NB4 (cell line): ENCODE results near the gene MAGI2.
A peak's percentile ranks its signal among the peaks of the same experiment; 100 is the strongest.

Experiments
- DNase-seq: peaks from one replicate; pipeline ENCODE4 v3.0.0; 2010; ENCODE audit warnings: low read depth
- H3K4me3 ChIP-seq: one replicate; pipeline ENCODE4 v1.5.1; 2011; ENCODE audit warnings: mild to moderate bottlenecking, low read depth, low read length, moderate library complexity
- MYC ChIP-seq: IDR thresholded peaks from 2 replicates; pipeline ENCODE4 v1.6.1; 2011; ENCODE audit warnings: low read depth, low read length
- POLR2A ChIP-seq: IDR thresholded peaks from 2 replicates; pipeline ENCODE4 v1.6.1; 2011; ENCODE audit warnings: mild to moderate bottlenecking; ENCODE audit not compliant: insufficient read length; ENCODE audit errors: extremely low read depth
- TF ChIP-seq, protein P1 (sequence below): IDR thresholded peaks from 2 replicates; pipeline ENCODE4 v1.6.1; 2011; ENCODE audit warnings: low read depth, low read length
- TF ChIP-seq, protein P2 (sequence below): IDR thresholded peaks from one replicate; pipeline ENCODE4 v1.5.1; 2012; ENCODE audit warnings: low read depth, low read length

Gene MAGI2

DNA sequence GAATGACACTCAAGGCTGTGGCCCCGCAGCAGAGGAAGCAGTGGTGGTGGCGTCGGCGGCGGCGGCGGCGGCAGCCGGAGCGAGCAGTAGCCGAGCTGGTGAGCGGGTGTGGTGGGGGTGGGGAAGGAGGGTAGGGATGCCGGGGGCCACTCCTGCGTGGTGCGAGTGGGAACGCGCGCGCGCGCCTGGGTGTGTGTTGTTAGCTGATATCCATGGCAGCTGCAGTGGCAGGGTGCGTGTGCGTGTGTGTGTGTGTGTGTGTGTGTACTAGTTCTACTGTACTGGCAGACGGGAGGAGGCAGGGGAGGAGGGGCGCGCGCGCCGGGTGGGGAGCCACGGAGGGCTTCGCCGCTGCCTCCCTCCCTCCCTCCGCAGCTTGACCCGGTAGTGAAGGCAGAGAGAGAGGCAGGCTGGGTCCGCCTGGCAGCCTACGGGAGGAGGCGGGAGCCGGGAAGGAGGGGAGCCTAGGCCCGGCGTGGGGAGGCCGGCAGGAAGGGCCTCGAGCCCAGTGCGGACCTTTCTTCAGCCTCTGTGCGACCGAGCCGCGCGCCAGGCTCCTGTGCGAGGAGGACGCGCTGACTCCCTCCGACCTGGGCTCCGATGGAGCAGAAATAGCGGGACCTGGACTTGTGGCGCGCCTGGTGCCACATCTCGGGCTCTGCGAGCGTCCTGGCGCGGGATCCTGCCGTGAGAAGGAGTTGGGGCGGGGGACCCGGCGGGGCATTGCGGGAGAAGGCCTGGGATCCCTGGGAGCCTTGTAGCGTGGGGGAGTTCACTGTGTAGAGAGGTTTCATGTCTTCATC lies at the start of gene MAGI2:
Gene MAGI2 (minus strand): TSS at position 110 of the 803 bp plus-strand sequence. CDS start 347 bp downstream, outside the sequence.
- no peak for DNase-seq
- TF ChIP-seq, protein P1, sequence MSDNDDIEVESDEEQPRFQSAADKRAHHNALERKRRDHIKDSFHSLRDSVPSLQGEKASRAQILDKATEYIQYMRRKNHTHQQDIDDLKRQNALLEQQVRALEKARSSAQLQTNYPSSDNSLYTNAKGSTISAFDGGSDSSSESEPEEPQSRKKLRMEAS = no peak
- TF ChIP-seq, protein P2, sequence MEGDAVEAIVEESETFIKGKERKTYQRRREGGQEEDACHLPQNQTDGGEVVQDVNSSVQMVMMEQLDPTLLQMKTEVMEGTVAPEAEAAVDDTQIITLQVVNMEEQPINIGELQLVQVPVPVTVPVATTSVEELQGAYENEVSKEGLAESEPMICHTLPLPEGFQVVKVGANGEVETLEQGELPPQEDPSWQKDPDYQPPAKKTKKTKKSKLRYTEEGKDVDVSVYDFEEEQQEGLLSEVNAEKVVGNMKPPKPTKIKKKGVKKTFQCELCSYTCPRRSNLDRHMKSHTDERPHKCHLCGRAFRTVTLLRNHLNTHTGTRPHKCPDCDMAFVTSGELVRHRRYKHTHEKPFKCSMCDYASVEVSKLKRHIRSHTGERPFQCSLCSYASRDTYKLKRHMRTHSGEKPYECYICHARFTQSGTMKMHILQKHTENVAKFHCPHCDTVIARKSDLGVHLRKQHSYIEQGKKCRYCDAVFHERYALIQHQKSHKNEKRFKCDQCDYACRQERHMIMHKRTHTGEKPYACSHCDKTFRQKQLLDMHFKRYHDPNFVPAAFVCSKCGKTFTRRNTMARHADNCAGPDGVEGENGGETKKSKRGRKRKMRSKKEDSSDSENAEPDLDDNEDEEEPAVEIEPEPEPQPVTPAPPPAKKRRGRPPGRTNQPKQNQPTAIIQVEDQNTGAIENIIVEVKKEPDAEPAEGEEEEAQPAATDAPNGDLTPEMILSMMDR = no peak
- TF ChIP-seq MYC = no peak
- TF ChIP-seq POLR2A = no peak
- no peak within 1 kb of the TSS for H3K4me3 ChIP-seq

DNA sequence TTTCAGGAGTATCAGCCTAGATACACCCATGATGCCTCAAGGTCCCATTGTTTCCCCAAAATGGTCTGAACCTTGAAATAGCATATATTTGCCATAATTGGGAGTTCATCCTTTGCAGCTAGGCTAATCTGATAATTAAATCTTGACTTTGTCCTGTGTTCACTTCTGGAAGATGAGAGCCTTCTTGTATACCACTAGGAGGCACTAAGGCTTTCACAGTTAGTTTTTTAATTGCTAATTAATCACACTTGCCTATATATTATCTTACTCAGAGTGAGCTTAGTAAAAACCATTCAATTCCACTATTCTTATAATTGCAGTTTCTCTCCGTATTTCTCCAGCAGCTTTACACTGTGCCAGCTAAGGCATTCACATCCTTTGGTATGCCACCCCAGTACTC lies 48.7 kb upstream of the MAGI2 start:
- no peak for DNase-seq
- no peak overlapping the region for H3K4me3 ChIP-seq
- TF ChIP-seq POLR2A (no peak), MYC (no peak)
- TF ChIP-seq, protein P2 = peak; percentile 4
- TF ChIP-seq, protein P1 = no peak

DNA sequence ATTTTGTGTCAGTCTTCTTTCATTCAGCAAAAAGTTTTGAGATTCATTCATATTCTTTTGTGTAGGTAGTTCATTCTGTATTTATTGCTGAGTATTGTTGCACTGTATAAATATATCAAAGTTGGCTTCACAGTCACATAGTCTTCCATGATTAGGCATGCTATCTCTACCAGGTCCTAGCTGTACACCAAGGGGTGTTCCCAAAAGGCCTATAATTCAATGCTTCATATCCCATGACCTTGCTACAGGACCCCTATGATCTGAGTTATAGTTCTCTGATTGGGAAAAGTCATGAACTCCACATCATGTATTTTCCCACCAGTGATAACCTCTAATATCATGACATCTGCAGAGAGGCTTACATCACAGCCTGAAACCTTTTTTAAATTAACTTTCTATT lies 47.3 kb upstream of the MAGI2 start:
- H3K4me3 ChIP-seq = no peak overlapping the region
- DNase-seq = no peak
- TF ChIP-seq, protein P2 = no peak
- TF ChIP-seq MYC (no peak), POLR2A (no peak)
- TF ChIP-seq, protein P1 = no peak

DNA sequence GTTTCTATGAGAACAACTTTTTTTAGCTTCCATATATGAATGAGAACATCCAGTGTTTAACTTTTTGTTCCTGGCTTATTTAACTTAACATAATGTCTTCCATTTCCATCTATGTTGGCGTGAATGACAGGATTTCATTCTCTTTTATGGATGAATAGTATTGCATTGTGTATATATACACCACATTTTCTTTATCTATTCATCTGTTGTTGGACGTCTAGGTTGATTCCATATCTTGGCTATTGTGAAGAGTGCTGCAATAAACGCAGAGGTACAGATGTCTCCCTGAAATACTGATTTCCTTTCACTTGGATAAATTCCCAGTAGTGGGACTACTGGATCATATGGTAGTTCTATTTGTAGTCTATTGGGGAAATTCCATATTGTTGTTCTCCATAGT lies 44.3 kb upstream of the MAGI2 start:
- H3K4me3 ChIP-seq = no peak overlapping the region
- TF ChIP-seq POLR2A (no peak), MYC (no peak)
- TF ChIP-seq, protein P1 = no peak
- TF ChIP-seq, protein P2 = no peak
- DNase-seq = no peak

DNA sequence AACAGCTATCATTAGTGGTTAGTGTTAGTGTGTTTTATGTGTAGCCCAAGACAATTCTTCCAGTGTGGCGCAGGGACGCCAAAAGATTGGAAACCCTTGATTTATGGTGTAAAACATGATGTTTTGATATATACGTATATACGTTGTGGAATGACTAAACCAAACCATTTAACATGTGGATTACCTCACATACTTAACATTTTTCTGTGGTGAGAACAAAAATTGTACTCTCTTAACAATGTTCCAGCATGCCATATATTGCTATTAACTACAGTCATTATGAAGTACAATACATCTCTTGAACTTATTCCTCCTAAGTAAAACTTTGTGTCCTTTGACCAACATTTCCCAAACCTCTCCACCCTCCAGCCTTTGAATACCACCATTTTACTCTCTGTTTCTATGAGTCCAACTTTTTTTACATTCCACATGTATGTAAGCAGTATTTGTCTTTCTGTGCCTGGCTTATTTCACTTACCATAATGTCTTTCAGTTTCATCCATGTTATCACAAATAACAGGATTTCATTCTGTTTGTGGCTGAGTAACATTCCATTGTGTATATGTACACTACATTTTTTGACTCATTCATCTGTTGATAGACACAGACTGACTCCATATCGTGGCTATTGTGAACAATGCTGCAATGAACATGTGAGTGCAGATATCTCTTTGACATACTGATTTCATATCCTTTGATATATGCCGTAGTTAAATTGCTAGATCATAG lies 42.2 kb upstream of the MAGI2 start:
- DNase-seq = no peak
- TF ChIP-seq MYC (no peak), POLR2A (no peak)
- TF ChIP-seq, protein P1 = no peak
- TF ChIP-seq, protein P2 = no peak
- no peak overlapping the region for H3K4me3 ChIP-seq
